Lower leg skin (tissue), 4 donors: ENCODE results near the gene GABBR2. TPM values are rescaled to one million over a fixed set of nuclear protein-coding genes. Genes with fewer than 3 reads are reported as not detected.

Experiments
- DNase-seq, 2 donors: peaks; one replicate each; pipeline ENCODE4 v3.0.0-alpha.2; 2019; ENCODE audit warnings: low spot score in 2 of 2
- H3K4me3 ChIP-seq: fragments of 200-600 bp; sonication (generic); 2 replicates; pipeline ENCODE4 v1.5.1; 2017; ENCODE audit warnings: mild to moderate bottlenecking, low read depth; ENCODE audit not compliant: poor library complexity, severe bottlenecking
- POLR2A ChIP-seq, 2 donors: fragments of 450-650 bp; IDR thresholded peaks; one replicate each; pipeline ENCODE4 v1.6.1; 2016 to 2017; ENCODE audit warnings: antibody characterized with exemption in 2 of 2, mild to moderate bottlenecking in 1 of 2, moderate library complexity in 1 of 2
- WGBS, 2 donors: methylation state at CpG; one replicate each; pipeline ENCODE4 v1.1.5; 2018; 5-methylcytosine and 5-hydroxymethylcytosine counted together
- intact Hi-C: fragments of 100-400 bp; cut with DNase I; formaldehyde crosslinking; loops from one replicate; pipeline ENCODE4 v1.15.0; 2023; ENCODE audit warnings: low total_unique reads
- total RNA-seq, 4 donors: library from RNA; depleted of rRNA; stranded (reverse); fragments of >200 nt; gene quantifications; one replicate each; pipeline ENCODE4 v1.1.0, GENCODE V29; 2016
- TF ChIP-seq, protein P1 (sequence below), 3 donors: fragments of 450-650 bp; IDR thresholded peaks; one replicate each; pipeline ENCODE4 v1.5.1; 2016; ENCODE audit warnings: antibody characterized with exemption in 3 of 3, mild to moderate bottlenecking in 3 of 3, moderate library complexity in 2 of 3

Gene GABBR2
- total RNA-seq, 4 donors from 2014 or later = 0.23 to 4.2 TPM; not detected in 2

DNA sequence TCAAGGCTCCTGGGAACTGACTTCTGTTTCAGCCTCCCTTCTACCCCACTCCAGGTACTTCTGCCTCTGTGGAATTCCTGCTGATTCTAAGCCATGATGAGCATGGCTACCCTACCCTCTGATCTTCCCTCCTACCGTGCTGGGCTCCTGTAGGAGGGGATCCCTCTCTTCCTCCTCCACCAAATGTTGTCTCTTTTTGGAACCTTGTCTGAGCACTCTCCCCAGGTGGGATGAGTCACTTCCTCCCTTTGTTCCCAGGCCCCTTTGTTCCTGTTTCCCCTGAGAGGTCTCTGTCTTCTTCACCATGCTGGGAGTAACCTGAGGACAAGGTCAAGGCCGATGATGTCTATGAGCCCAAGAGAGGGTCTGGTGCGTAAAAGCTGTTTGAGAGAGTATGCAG is 213.2 kb downstream of the GABBR2 start:
- intact Hi-C loops = no loop called here
- no peak overlapping the region for H3K4me3 ChIP-seq
- 77 to 80% methylated on average over 3 of the region's 3 CpGs for WGBS, 2 donors
- TF ChIP-seq, protein P1, sequence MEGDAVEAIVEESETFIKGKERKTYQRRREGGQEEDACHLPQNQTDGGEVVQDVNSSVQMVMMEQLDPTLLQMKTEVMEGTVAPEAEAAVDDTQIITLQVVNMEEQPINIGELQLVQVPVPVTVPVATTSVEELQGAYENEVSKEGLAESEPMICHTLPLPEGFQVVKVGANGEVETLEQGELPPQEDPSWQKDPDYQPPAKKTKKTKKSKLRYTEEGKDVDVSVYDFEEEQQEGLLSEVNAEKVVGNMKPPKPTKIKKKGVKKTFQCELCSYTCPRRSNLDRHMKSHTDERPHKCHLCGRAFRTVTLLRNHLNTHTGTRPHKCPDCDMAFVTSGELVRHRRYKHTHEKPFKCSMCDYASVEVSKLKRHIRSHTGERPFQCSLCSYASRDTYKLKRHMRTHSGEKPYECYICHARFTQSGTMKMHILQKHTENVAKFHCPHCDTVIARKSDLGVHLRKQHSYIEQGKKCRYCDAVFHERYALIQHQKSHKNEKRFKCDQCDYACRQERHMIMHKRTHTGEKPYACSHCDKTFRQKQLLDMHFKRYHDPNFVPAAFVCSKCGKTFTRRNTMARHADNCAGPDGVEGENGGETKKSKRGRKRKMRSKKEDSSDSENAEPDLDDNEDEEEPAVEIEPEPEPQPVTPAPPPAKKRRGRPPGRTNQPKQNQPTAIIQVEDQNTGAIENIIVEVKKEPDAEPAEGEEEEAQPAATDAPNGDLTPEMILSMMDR (IDR thresholded peaks at IDR 0.05) = no peak
- no peak for TF ChIP-seq POLR2A (IDR thresholded peaks at IDR 0.05)
- peak in 1 of 2 donors; percentile 17 for DNase-seq

GRCh38 chr9:98494852-98495251 is 213.9 kb downstream of the GABBR2 start:
- 60 to 78% methylated on average over 1 to 2 of the region's 2 CpGs for WGBS, 2 donors
- DNase-seq = no peak
- H3K4me3 ChIP-seq = no peak overlapping the region
- TF ChIP-seq, protein P1 (IDR thresholded peaks at IDR 0.05) = no peak
- no peak for TF ChIP-seq POLR2A (IDR thresholded peaks at IDR 0.05)
- intact Hi-C loops = no loop called here

- DNase-seq = no peak
These were observed 216.9 kb downstream of the GABBR2 start for GRCh38 chr9:98491828-98492227.

GRCh38 chr9:98491231-98491651 is 217.5 kb downstream of the GABBR2 start:
- 78 to 79% methylated on average over 3 of the region's 3 CpGs for WGBS, 2 donors
- TF ChIP-seq, protein P1 (IDR thresholded peaks at IDR 0.05) = no peak
- TF ChIP-seq POLR2A (IDR thresholded peaks at IDR 0.05) = no peak
- H3K4me3 ChIP-seq = no peak overlapping the region
- DNase-seq = no peak
- intact Hi-C loops = no loop called here

More at GRCh38 chr9:98491828-98492227, 216.9 kb downstream of the GABBR2 start:
- intact Hi-C loops = no loop called here
- 40 to 42% methylated on average over 3 of the region's 3 CpGs for WGBS, 2 donors
- H3K4me3 ChIP-seq = no peak overlapping the region
- no peak for TF ChIP-seq POLR2A (IDR thresholded peaks at IDR 0.05)
- TF ChIP-seq, protein P1 (IDR thresholded peaks at IDR 0.05) = no peak

DNA sequence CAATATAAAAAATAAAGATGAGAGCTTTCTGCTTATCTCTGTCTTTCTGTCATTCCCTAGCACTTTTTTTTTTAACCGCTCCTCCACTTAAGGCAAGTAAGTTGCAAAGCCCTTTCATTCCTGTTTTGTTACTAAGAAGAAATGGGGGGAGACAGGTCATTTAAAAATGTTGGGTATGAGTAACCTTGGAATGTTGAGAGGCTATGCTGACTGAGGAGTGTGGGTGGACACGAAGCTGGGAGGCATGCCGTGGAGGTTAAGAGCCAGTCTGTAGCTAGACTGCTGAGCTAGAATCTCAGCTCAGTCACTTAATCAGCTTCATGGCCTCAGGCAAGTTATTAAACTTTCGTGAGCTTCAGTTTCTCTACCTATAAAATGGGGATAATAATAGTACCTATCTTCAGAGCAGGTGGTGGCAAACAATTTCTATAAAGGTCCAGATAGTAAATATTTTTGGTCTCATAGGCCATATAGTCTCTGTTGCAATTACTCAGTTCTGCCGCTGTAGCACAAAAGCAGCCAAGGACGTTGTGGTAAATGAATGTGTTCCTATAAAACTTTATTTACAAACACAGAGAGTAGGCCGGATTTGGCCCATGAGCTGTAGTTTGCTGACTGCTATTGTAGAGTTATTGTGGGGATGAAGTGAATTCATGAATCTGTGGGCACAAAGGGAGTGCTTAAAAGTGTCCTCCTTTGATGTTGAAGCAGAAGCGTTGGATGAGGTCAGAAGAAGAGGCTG is 220.0 kb downstream of the GABBR2 start:
- TF ChIP-seq, protein P1 (IDR thresholded peaks at IDR 0.05) = no peak
- TF ChIP-seq POLR2A (IDR thresholded peaks at IDR 0.05) = no peak
- 80 to 81% methylated on average over 8 of the region's 8 CpGs for WGBS, 2 donors
- no peak for DNase-seq
- intact Hi-C loops = no loop called here
- no peak overlapping the region for H3K4me3 ChIP-seq
